C1 segment of cervical spinal cord (tissue), 14 donors: ENCODE data around the gene PRAC2.
"Not testable (repeated sequence)": the region's sequence is repeated elsewhere in the genome, so short reads cannot be mapped to it uniquely, and the experiment has no call there.

Experiments
- DNase-seq, 14 donors: peaks; one replicate each; lab custom pipeline; 2025; lab: John Stamatoyannopoulos, UW

Gene PRAC2

DNA sequence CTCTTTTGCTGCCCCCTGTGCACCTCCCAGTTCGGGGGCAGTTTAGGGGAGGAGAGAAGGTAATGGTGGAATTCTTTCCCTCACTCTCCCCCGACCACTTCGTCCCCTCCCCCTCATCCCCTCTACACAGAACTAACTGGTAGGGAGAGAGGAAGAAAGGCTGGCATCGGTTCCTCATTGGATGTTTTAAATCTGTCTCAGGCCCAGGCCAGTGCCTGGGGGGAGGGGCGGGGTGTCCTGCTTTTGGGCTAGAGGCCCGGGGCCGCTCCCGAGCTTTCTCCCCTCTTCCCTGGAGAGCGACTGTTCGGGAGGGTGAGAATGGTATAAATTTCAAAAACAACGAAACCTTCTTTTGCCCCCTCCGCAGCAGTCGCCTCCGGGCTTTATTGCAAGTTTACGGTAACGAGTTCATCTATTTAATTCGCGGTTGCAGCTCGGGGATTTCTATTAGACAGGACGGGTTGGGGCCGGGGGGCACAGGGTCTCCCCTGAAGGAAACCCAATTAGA lies at the start of gene PRAC2:
Gene PRAC2, plus strand, starts transcription at position 271 of the 508 bp plus-strand sequence. CDS start 1,226 bp downstream, outside the sequence.
- DNase-seq, result no peak

DNA sequence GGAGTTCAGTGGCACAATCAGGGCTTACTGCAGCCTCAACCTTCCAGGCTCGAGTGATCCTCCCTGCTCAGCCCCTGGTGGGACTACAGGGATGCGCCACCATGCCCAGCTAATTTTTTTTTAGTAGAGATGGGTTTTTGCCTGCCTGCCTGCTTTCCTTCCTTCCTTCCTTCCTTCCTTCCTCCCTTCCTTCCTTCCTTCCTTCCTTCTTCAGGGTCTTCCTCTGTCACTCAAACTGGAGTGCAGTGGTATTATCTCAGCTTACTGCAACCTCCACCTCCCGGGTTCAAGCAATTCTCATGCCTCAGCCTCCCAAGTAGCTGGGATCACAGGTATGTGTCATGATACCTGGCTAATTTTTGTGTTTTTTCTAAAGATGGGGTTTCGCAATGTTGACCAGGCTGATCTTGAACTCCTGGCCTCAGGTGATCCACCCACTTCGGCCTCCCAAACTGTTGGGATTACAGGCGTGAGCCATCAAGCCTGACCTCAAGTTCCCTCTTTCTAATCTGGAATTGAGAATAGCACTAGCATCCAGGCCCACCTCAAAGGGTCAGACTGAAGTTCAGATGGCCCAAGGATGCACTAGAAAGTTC lies 45.9 kb upstream of the PRAC2 start:
- no peak for DNase-seq

DNA sequence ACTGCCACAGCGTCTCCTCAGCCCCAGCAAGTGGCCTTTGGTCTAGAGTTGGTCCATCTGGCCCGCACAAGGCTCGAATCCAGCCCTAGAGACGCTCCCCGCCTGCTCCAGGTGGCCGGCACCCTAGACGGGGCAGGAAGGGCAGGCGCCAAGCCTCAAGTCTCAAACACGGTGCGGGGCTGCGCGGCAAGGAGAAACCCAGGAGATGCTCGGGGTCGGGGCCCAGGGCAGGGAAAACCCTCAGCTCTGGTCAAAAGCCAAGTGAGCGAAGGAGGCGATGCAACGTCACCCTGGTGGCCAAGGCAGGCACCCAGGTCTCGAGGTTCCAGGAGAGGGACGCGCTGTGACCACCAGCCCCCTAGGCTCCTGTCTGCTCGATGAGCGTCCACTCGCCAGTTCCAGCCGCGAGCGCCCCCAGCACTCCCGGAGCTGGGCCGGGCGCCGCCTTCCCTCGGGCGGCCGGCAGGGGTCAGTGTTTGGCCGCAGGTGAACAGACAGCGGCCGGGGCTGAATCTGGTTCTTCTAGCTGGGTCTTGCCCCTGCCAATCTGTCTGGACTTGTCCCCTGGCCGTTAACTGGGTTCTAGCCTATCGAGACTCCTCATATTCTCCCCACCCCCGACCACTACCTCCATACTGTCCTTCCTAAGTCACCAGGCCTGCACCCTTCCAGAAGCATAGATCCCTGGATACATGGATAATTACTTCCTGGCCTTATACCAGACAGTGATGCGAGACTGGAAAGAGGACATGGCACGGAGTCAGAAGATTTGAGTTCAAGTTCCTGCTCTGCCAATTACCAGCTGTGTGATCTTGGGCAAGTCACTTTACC lies 44.6 kb upstream of the PRAC2 start:
- DNase-seq, result peak in 10 of 14 donors; percentile 0 to 75 (median 10)

DNA sequence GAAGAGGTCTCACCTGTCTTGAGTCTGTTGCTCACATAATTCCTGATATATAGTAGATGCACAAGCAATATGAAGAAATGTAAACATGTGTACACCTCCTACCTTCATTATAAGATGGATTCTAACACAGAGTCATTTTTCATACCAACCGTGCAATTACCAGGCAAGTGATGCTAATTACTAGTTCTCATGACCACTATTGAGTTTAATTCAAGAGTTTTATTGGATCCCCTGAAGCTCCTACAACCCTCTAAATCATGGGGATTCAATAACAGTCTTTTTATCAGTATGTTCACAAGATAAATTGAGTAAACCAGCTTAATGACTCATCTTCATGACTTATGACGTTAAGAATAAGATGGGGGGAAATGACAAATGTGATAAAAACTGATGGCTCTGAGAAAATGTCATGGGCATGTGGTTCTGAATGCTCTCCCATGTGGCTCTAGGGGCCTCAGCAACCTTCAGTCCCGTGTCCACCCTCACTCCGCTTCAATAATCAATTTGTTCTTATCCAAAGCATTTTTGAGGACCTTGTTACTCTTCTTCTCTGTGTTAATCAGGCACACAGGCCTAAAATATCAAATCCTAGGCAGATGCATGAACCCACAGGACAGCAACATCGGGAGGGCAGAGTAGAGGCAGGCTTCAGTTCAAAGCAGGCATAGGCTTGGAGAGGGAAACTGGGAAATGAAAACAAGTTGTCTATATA lies 43.4 kb upstream of the PRAC2 start:
- no peak for DNase-seq

DNA sequence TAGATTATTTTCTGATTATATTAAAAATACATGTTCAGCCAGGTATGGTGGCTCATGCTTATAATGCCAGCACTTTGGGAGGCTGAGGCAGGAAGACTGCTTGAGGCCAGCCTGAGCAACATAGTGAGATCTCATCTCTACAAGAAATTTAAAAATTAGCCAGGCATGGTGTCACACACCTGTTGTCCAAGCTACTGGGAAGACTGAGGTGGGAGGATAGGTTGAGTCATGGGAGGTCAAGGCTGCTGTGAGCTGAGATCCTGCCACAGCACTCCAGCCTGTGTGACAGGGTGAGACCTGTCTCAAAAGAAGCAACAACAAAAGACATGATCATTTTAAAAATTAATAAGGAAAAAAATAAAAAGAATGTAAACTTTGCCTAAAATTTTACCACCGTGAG lies 41.4 kb upstream of the PRAC2 start:
- no peak for DNase-seq

DNA sequence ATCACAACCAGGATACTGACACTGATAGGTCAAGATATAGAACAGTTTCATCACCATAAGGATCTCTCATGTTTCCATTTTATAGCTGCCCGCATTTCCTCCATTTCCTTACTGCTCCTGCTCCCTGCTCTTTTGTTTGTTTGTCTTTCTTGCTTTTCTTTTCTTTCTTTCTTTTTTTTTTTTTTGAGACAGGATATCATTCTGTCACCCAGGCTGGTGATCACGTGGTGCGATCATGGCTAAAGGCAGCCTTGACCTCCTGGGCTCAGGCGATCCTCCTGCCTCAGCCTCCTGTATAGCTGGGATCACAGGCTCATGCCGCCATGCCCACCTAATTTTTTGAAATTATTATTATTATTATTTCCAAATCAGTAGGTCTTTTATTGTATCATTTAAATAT lies 32.3 kb upstream of the PRAC2 start:
- DNase-seq, result no peak

DNA sequence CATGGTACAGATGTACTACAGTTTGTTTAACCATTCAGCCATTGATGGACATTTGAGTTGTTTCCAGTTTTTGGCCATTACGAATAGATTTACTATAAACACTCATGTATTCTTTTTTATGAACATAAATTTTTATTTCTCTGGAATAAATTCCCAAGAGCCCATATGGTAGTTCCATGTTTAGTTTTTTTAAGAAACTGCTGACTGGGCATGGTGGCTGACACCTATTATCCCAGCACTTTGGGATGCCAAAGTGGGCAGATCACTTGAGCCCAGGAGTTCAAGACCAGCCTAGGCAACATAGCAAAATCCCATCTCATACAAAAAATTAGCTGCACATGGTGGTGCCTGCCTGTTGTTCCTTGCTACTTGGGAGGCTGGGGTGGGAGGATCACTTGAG lies 30.9 kb upstream of the PRAC2 start:
- DNase-seq, result no peak

DNA sequence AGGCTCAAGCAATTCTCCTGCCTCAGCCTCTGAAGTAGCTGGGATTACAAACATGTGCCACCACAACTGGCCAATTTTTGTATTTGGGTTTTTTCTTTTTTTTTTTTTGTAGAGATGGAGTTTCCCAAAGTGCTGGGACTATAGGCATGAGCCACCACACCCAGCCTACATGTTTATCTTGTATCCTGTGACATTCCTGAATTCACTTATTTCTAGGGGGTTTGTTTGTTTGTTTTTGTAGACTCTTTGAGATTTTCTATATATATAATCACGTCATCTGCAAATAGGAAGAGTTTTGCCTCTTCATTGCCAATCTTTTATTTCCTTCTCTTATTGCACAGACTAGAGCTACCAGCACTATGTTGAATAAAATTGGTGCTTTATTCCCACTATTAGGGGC lies 29.8 kb upstream of the PRAC2 start:
- DNase-seq, result no peak

DNA sequence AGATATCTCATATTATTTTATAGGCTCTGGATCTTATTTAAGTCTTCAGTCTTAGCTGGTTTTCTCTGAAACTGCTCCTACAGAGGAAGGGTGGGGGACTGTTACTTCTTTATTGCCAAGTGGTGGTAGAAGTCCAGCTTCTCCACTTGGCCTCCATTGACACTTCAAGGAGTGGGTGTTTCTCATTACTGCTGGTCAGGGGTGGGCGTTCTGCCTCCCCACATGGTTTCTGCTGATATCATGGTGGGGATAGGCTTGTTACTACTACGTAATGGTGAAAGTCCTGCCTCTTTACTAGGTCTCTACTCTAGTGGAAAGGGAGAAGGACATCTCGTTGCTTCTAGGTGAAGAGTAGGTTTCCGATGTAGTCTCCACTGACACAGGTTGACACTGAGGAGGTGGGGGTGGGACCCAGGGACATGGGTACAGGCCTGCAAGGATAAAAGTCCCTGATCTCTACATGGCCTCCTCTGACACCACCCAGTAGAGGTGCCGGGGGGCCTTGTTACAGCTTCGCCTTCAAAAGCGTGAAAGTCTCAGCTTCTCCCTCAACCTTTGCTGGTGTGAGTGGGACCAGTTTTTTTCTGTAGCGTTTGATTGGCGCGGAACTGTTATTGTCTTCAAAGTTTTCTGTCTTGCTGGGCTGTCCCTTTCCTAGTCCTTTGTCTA lies 21.0 kb upstream of the PRAC2 start:
- no peak for DNase-seq

DNA sequence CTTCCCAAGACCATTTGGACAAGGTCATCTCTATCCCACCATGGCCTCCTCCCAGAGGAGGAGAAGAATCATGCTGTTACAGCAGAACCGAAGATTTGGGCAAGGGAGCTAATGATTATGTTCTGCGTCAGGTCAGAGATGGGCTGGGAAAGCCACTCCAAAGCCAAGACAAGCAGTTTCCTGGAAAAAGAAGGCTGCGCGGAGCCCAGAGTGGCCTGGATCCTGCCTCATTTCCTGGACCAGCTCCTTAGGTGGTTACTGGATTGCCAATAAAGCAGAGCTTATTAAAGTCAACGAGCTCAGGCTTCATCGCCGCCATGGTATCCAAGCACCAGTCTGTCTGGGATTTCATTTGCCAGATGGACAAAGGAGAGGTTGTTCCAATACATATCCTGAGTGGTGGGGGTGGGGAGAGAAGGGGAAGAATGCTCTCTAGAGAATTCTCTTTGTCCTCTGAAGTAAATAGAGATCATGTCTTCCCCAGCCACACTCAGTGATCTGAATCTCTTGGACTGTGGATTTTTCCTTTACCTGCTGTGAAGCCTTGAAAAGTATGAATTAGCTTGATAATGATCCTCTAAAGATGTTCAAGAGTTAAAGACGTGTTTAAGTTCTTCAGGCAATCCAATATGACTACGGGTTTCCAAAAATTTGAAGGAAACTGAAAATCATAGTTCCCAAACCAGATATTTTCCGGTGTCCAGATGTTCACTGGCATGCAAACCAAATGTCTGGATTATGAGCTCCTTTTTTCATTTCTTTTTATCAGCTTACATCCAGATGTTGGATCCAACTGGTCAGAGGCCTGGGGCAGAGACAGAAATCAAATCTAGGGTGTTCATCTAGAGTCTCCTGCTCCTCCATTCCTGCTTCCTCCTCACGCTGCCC lies 18.4 kb upstream of the PRAC2 start:
- DNase-seq, result no peak

DNA sequence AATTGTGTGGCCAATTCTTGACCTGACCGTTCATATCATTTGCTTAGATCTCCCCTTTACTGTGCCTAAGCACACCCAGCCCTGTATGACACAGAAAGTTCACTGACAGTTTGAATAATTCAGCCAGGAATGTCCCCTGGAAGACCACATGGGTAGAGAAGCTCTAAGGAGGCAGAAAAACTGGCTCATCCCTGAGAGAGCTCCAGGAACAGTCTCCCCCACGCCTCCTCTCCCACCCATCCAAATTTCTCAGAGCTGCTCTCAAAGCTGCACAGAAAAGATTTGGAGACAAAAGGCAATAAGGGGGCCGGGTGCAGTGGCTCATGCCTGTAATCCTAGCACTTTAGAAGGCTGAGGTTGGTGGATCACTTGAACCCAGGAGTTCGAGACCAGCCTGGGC lies 11.9 kb upstream of the PRAC2 start:
- DNase-seq, result no peak

DNA sequence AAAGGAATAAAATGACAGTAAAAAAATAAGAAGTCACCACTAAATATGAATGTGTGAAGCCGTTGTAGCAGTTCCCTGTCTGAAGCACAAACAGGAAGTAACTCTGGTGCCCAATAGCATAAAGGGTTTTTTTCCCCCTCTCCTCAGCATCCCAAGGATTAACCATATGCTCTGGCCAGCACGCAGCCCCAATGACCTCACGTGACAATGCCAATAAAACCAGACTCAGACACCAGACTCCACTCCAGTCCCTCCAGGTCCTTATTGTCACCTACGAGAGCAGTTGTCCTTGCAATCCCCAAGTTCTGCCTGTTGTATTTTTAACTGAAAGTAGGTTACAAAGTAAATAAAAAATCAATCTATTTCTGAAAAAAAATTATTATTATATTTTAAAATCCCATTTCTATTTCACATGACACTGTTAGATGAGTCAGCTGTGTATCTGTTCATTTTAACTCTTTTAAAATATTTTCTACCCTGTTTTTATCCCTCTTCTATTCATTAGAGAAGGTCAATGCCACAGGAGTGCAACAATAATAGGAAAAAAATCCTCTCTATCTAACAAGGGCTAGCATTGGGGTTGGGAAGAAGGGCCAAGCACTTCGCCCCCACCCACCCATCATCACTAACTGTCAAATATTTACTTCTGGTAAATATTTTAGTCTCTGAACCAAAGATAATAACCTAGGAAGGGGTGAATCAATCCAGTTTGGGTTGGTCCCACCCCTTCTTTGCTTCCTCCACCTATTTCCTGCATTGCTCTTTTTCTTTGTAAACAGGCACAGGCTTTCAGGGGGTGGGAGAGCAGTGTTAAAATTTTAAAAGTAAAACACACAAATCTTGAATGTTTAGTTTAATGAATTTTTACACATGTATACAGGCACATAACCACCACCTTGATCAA lies 7.2 kb upstream of the PRAC2 start:
- no peak for DNase-seq

DNA sequence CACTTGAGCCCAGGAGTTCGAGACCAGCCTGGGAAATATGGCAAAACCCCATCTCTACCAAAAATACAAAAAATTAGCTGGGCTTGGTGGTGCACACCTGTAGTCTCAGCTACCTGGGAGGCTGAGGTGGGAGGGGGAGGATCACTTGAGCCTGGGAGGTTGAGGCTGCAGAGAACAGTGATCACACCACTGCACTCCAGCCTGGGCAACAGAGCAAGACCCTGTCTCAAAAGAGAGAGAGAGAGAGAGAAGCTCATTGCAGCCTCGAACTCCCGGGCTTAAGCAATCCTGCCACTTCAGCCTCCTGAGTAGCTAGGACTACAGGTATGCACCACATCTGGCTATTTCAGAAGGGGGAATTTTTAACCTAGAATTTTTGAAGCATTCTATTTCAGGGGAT lies 6.4 kb upstream of the PRAC2 start:
- DNase-seq, result not testable (repeated sequence)

DNA sequence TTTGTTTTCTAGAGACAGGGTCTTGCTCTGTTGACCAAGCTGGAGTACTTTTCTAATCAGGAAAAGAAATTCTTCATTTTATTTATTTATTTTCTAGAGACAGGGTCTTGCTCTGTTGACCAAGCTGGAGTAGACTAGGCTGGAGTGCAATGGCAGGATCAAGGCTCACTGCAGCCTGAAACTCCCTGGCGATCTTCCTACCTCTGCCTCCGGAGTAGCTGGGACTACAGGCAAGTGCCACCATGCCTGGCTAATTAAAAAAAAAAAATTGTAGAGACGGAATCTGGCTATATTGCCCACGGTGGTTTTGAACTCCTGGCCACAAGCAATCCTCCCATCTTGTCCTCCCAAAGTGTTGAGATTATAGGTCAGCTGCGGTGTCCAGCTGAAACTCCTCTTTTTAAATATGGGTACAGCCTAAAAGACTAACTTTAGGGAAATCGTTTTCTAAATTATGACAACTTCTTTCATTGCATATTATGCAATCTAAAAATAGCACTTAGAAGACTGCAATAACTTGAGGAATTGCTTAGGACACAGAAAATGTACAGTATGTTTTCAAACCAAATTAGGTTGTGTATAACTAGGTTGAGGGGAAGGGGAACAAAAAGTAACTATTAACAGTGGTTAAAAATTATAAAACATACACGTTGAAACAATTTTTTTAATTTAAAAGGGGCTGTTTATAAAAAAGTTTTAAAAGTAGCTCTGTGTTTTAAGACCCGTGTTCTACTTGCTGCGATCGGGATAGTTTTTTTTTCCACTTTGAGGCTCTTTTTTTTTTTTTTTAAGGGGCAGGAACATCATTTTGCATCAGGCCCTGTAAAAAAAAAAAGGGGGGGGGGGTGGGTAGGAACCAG lies 5.4 kb upstream of the PRAC2 start:
- no peak for DNase-seq

DNA sequence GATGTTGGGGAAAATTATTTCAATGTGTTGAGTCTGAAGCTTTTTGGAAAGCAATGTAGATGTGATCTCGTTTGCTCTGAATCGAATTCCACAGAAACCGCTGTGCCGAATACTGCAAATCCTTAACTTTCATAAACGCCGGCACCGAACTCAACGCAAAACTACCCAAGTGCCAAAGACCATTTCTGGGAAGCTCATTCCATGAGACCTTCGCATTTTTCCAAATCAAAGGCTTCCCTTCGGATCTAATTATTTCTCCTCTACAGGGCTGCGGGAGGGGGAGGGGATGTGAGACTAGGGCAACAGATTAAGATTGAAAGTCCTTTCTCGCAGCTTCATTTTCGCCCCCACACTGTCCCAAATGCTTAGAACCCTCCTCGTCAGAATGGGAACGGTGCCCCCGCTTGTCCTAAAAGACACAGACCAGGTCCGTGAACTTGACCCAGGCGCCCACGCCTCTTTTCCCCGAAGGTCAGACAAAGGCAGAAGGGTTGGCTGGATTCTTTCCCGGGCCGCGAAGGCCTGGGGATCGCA lies 4.7 kb upstream of the PRAC2 start:
- DNase-seq, result no peak

DNA sequence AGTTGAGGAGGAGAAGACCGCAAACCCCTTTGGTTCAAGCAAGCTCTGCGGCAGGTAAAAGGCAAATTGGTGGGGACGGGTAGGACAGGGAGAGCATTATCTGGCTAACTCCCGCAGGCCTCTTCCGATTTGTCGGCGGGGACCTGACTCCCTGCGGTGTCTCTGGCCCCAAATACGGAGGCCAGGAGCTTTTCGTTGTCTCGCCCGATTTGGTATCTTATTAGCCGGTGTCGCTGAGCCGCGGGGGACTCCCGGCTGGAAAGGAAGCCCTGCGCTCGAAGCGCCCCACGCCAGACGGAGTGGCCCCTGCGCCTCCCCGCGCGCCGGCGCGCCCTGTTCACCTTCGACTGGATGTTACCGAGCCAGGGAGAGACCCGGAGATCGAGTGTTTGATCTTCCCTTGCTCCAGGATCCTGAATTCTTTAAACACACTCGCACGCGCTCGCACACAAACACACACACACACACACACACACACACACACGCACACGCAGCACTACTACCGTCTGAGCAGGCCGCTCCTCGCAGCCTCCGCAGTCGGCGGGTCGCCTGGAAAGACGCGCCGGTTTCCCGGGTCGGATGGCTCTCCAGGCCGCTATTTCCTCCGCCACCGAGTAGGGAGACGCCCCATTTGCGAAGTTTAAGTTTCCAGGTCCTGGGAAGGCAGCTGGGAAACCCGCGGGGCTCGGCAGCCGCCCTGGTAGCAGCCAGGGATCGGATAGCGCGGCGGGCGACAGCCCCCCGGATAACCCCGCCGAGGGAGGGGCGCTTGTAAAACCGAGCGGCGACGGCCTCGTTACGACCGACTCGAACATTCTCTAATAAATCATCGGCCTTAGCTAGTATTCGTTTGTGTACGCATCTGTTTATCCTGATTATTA lies 4.0 kb upstream of the PRAC2 start:
- DNase-seq, result no peak

DNA sequence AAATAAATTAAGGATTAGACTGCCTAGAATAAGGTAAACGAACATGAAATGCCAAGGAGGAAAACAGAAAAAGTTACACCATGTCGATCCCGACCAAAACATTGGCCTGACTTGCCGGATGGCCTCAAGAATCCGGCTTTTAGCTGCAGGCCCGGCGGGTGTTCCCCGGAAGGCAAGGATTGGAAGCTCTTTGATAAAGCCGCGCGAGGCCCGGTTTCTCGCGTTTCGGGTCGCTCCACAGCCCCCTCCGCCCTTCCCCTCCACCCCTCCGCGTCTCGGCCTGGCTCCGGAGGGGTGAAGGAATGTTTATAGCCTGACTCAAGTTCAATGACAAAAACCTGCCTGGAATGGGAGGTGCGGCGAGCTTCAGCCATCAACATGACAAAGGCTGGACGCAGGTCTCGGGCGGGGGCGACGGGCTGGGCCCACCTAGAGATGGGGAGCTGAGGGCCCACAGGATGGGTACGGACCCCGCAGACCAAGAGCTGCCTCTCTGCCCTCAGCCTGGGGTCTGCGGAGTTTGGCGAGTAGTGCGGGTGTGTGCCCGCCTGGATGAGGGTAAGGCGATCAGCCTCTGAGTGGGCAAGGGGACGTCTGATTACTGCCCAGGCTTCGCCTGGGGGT lies 3.2 kb upstream of the PRAC2 start:
- DNase-seq, result no peak
